ENCODE measurements around the gene TBX6. TPM values are rescaled to one million over a fixed set of nuclear protein-coding genes. Genes with fewer than 3 reads are reported as not detected.
"Not testable (repeated sequence)": the region's sequence is repeated elsewhere in the genome, so short reads cannot be mapped to it uniquely, and the experiment has no call there.

TBX6 gene
- total and polyA plus RNA-seq, 12 donors = 0.28 to 1.7 (median 0.57) TPM

- no peaks in the 10 kb centered on the region for H3K27me3 ChIP-seq
- H3K27ac ChIP-seq = no peak overlapping the region
- H3K9me3 ChIP-seq = no peaks in the 10 kb centered on the region
- intact Hi-C loops (cut with DNase I) = loop anchor here in 2 of 10 donors (5.0 kb wide), 1 partner anchor 47 kb away; the partner anchor contains the start of gene YPEL3 (in 2 of the 2)
- H3K36me3 ChIP-seq = no peaks in the 10 kb centered on the region
- H3K4me1 ChIP-seq = peaks cover 4 to 24% (median 9%) of the 10 kb centered on the region in 9 donors
- 92 to 96% methylated on average over 8 of the region's 8 CpGs for WGBS, 2 donors
- H3K4me3 ChIP-seq = no peak overlapping the region
- ATAC-seq = no peak
- no peak for TF ChIP-seq CTCF (IDR thresholded peaks at IDR 0.05)
- DNase-seq = no peak
Measured at GRCh38 chr16:30049871-30050270, 41.9 kb downstream of the TBX6 start.

GRCh38 chr16:30046588-30046987 lies 45.1 kb downstream of the TBX6 start:
- ATAC-seq = no peak
- Histone ChIP-seq H3K27ac (no peak overlapping the region), H3K4me1 (no peaks in the 10 kb centered on the region), H3K9me3 (no peaks in the 10 kb centered on the region), H3K36me3 (no peaks in the 10 kb centered on the region), H3K27me3 (peaks cover 0 to 5% (median 0%) of the 10 kb centered on the region in 7 donors), H3K4me3 (no peak overlapping the region)
- no peak for DNase-seq
- no peak for TF ChIP-seq CTCF (IDR thresholded peaks at IDR 0.05)
- WGBS, 2 donors = 75 to 88% methylated on average over 1 of the region's 1 CpG
- intact Hi-C loops (cut with DNase I) = no loop called here

DNA sequence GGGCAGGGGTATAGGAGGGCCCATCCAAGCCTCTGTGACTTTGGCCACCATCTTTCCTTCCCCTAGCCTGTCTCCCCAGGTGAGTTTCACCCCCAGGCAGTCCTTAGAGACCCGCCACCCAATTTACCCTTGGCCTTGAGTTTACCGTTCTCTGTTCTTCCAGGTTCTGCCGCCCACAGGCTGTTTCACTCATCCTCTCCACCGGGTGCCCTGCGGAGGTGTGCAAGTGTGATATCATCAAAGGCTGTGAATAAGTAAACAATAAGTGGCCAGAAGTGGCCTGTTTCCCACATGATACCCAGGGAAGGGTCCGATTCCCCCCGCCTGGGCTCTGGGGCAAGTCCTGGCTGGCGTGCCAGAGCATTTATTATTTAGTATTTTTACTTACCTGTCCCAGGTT lies 45.5 kb downstream of the TBX6 start:
- WGBS, 2 donors = 78 to 79% methylated on average over 8 of the region's 8 CpGs
- Histone ChIP-seq H3K27ac (no peak overlapping the region), H3K9me3 (no peaks in the 10 kb centered on the region), H3K36me3 (no peaks in the 10 kb centered on the region), H3K4me3 (no peak overlapping the region), H3K27me3 (peaks cover 0 to 5% (median 0%) of the 10 kb centered on the region in 7 donors), H3K4me1 (no peaks in the 10 kb centered on the region)
- intact Hi-C loops (cut with DNase I) = no loop called here
- DNase-seq = no peak
- TF ChIP-seq CTCF (IDR thresholded peaks at IDR 0.05) = no peak
- no peak for ATAC-seq

- H3K9me3 ChIP-seq = no peaks in the 10 kb centered on the region
- intact Hi-C loops (cut with DNase I) = no loop called here
- H3K4me1 ChIP-seq = no peaks in the 10 kb centered on the region
- no peak overlapping the region for H3K4me3 ChIP-seq
- DNase-seq = no peak
- no peaks in the 10 kb centered on the region for H3K36me3 ChIP-seq
- ATAC-seq = peak in 1 of 8 donors; percentile 33
- no peak overlapping the region for H3K27ac ChIP-seq
- peaks cover 0 to 8% (median 0%) of the 10 kb centered on the region in 7 donors for H3K27me3 ChIP-seq
- TF ChIP-seq CTCF (IDR thresholded peaks at IDR 0.05) = peak; percentile 29 to 62 (median 50)
- WGBS, 2 donors = 23 to 33% methylated on average over 5 of the region's 5 CpGs
Measured at GRCh38 chr16:30041841-30042240, 49.9 kb downstream of the TBX6 start.

DNA sequence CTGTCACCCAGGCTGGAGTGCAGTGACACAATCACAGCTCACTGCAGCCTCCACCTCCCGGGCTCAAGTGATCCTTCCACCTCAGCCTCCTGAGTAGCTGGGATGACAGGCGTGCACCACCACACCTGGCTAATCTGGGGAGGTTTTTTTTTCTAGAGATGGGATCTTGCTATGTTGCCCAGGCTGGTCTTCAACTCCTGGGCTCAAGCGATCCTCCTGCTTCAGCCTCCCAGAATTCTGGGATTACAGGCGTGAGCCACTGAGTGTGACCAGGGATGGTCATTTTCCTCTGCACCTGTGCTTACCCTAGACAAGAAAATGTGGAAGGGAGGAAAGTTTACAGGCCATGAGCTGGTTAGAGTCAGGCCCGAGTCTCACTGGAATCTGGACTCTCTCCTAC lies 51.0 kb downstream of the TBX6 start:
- DNase-seq; ATAC-seq; intact Hi-C loops (cut with DNase I); H3K36me3 ChIP-seq; H3K4me3 ChIP-seq; H3K27ac ChIP-seq; H3K4me1 ChIP-seq; H3K9me3 ChIP-seq: not testable (repeated sequence)
- H3K27me3 ChIP-seq = peaks cover 0 to 12% (median 6%) of the 10 kb centered on the region in 7 donors
- 81 to 84% methylated on average over 5 of the region's 5 CpGs for WGBS, 2 donors

All from heart right ventricle (tissue), 16 donors.